Subcutaneous adipose tissue (tissue), 4 donors: Measurements from ENCODE around the gene OLFM4. TPM values are rescaled to one million over a fixed set of nuclear protein-coding genes. Genes with fewer than 3 reads are reported as not detected.

ENCODE experiments used
- total RNA-seq, 4 donors: library from RNA; depleted of rRNA; stranded (reverse); fragments of >200 nt; gene quantifications; one replicate each; pipeline ENCODE4 v1.1.0, GENCODE V29; 2016
- TF ChIP-seq, protein P1 (sequence below): fragments of 450-650 bp; IDR thresholded peaks from one replicate; pipeline ENCODE4 v1.5.1; 2016; ENCODE audit warnings: low read depth, mild to moderate bottlenecking, control low read depth, antibody characterized with exemption, moderate library complexity

The OLFM4 gene
- total RNA-seq, 4 donors from 2014 or later = 0.17 to 0.98 (median 0.49) TPM

DNA sequence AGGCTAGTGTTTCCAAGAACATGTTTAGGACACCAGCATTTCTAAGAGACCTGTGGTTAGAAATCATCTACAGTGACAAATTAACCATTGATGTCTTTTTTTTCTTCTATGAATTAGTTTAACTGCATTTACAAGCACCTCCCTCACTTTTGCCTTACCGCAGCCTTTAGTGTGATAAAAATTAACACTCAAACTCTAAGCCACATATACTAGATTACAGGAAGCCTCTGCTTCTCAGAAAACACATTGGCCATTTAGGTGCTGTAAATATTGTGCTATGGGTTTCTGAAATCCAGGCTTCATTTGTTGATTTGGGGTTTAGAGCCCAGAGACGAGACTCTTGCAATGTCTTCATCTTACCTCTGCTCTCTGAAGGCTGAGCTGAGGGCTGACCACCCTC lies 34.6 kb upstream of the OLFM4 start:
- TF ChIP-seq, protein P1, sequence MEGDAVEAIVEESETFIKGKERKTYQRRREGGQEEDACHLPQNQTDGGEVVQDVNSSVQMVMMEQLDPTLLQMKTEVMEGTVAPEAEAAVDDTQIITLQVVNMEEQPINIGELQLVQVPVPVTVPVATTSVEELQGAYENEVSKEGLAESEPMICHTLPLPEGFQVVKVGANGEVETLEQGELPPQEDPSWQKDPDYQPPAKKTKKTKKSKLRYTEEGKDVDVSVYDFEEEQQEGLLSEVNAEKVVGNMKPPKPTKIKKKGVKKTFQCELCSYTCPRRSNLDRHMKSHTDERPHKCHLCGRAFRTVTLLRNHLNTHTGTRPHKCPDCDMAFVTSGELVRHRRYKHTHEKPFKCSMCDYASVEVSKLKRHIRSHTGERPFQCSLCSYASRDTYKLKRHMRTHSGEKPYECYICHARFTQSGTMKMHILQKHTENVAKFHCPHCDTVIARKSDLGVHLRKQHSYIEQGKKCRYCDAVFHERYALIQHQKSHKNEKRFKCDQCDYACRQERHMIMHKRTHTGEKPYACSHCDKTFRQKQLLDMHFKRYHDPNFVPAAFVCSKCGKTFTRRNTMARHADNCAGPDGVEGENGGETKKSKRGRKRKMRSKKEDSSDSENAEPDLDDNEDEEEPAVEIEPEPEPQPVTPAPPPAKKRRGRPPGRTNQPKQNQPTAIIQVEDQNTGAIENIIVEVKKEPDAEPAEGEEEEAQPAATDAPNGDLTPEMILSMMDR = no peak

DNA sequence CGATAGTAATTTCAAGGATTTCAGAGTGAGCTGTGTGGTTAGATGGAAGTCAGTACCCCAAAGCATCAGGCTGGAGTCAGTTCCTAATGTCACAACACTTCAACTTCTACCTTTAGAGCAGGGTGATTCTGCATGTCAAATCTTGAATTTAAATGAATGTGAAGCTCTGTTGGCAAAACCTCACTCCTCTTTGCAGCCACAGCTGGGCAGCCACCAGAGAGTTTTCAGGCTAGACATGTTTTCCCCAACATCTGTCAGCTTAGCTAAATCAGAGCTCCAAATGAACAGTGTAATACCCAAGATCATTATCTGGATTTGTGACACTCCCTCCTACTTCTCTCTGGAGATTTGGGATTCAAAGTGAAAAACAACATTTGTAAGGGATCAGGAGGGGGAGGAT lies 33.7 kb upstream of the OLFM4 start:
- TF ChIP-seq, protein P1 = no peak

- TF ChIP-seq, protein P1 = no peak
Measured at GRCh38 chr13:52995946-52996345, 32.7 kb upstream of the OLFM4 start.

GRCh38 chr13:52997951-52998876 lies 30.4 kb upstream of the OLFM4 start:
- TF ChIP-seq, protein P1 = no peak

GRCh38 chr13:52999093-52999696 lies 29.4 kb upstream of the OLFM4 start:
- TF ChIP-seq, protein P1 = no peak

- TF ChIP-seq, protein P1 = no peak
Measured at GRCh38 chr13:53001444-53002225, 27.0 kb upstream of the OLFM4 start.

- TF ChIP-seq, protein P1 = no peak
Measured at GRCh38 chr13:53004573-53004972, 24.0 kb upstream of the OLFM4 start.
